ENCODE data around the gene FRAT2. TPM values are rescaled to one million over a fixed set of nuclear protein-coding genes. Genes with fewer than 3 reads are reported as not detected.

FRAT2 gene
- total and polyA plus RNA-seq, 2 donors (not counting 3 experiments of a cell fraction or from before 2014, with no cell fraction given), result 6.6 to 11.3 TPM

- TF ChIP-seq MAX (IDR thresholded peaks at IDR 0.05; ENCODE audit: insufficient read depth, insufficient read length), result no peak
- TF ChIP-seq POLR2A (IDR thresholded peaks at IDR 0.05; ENCODE audit: low read depth, low read length), result no peak
- TF ChIP-seq GATA2 (IDR thresholded peaks at IDR 0.05; ENCODE audit: insufficient read depth, insufficient read length, low read depth, low read length), result no peak
- TF ChIP-seq FOS (IDR thresholded peaks at IDR 0.05; ENCODE audit: borderline replicate concordance, insufficient read depth, low read length), result no peak
- no peak for TF ChIP-seq MYC (IDR thresholded peaks at IDR 0.05; ENCODE audit: low read depth, low read length)
- TF ChIP-seq EZH2 (IDR thresholded peaks at IDR 0.05; ENCODE audit: borderline replicate concordance, low read depth, low read length, severe bottlenecking), result no peak
- no peak for TF ChIP-seq CTCF (IDR thresholded peaks at IDR 0.05; ENCODE audit: extremely low read depth in 1 of 2, insufficient read depth in 1 of 2, low read depth in 1 of 2, low read length in 2 of 2)
- TF ChIP-seq POLR2AphosphoS5 (IDR thresholded peaks at IDR 0.05; ENCODE audit: insufficient read depth, low read depth, low read length), result no peak
- no peak for TF ChIP-seq JUN (IDR thresholded peaks at IDR 0.05; ENCODE audit: borderline replicate concordance, insufficient read depth, insufficient read length, low read depth)
- no peak for DNase-seq (ENCODE audit: low read depth, low spot score)
- Histone ChIP-seq H3K36me3 (ENCODE audit: control insufficient read depth in 2 of 2, extremely low read depth in 1 of 2, insufficient read depth in 2 of 2, low read length in 2 of 2) (peaks cover 0 to 14% of the 10 kb centered on the region in 2 experiments), H3K9me3 (replicated peaks; ENCODE audit: control insufficient read depth, insufficient read depth, low read length) (no peaks in the 10 kb centered on the region), H3K4me3 (replicated peaks in 1 of 3; ENCODE audit: insufficient read depth in 1 of 3, low read depth in 1 of 3, low read length in 3 of 3) (no peak overlapping the region), H3K9me1 (replicated peaks; ENCODE audit: control insufficient read depth, extremely low read depth, insufficient read depth, low read length) (no peaks in the 10 kb centered on the region), H3K79me2 (ENCODE audit: control insufficient read depth, insufficient read depth, low read length) (no peaks in the 10 kb centered on the region), H3K27me3 (ENCODE audit: control insufficient read depth in 2 of 2, insufficient read depth in 2 of 2, low read length in 2 of 2) (no peaks in the 10 kb centered on the region), H2AFZ (ENCODE audit: low read depth, low read length) (no peak overlapping the region), H4K20me1 (replicated peaks; ENCODE audit: control insufficient read depth, extremely low read depth, insufficient read depth, low read length) (no peaks in the 10 kb centered on the region), H3K27ac (ENCODE audit: insufficient read depth, low read depth, low read length) (no peak overlapping the region), H3K4me2 (ENCODE audit: insufficient read depth, low read length) (no peak overlapping the region), H3K9ac (replicated peaks; ENCODE audit: extremely low read depth, insufficient read depth, low read length) (no peak overlapping the region), H3K4me1 (ENCODE audit: control insufficient read depth, extremely low read depth, insufficient read depth, low read length) (peaks cover 3% of the 10 kb centered on the region)
- ChIA-PET POLR2A (no interaction called here), CTCF (no interaction called here)
- intact Hi-C loops (cut with micrococcal nuclease) (no loop called here), dilution Hi-C loops (cut with MboI; ENCODE audit: extremely low pct_ligation_motif_present, low sequenced_read_pairs) (no loop called here)
- no peak for FAIRE-seq
- no TSS peak for BruUV-seq (replicated peaks)
Observed at GRCh38 chr10:97362310-97363033, 27.9 kb upstream of the FRAT2 start.

All from endothelial cell of umbilical vein (primary cell).